ENCODE data around the gene RAB12.

The RAB12 gene

DNA sequence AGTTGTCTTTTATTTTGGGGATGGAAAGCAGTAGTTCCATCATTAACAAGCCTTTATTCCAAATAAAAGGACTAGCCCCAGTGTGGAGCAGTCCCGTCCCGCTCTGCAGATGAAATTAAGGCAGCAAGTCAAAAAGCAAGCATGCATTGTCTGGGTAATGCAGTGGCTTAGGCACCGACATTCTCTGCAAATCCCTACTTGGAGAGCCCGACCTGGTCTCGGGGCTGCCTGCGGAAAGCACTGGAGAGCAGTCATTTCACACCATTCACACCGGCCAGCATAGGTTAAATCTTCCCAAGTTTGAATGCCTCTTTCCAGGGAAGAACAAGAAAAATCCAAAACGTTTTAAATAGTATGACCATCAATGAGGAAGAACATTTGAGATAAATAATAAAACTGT, 24.4 kb upstream of the RAB12 start:
- no peak for DNase-seq (ENCODE audit: extremely low read depth, low read depth)
- no peak overlapping the region for H3K4me3 ChIP-seq (replicated peaks; ENCODE audit: low read depth, low read length)
- TF ChIP-seq CTCF (IDR thresholded peaks at IDR 0.05; ENCODE audit: low read depth, low read length, missing control alignments): no peak

DNA sequence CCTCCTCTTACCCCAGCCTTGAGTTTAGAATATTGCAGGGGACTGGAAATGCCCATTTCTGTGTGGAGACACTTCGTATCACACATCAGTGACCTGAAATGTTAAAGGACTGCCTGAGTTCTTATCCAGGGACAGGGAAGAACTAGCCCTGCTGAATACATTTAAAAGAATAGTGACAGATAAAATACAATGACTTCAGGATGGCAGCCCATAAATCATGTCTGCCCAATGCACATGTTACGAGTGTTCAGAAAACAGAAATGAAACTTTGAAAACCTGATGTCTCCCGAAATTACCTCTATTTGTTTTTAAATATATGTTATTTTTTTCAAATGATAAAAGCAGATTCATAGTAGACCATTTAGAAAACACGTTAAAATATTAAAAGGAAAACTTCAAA, 22.3 kb upstream of the RAB12 start:
- DNase-seq (ENCODE audit: extremely low read depth, low read depth): no peak
- no peak overlapping the region for H3K4me3 ChIP-seq (replicated peaks; ENCODE audit: low read depth, low read length)
- no peak for TF ChIP-seq CTCF (IDR thresholded peaks at IDR 0.05; ENCODE audit: low read depth, low read length, missing control alignments)

- no peak overlapping the region for H3K4me3 ChIP-seq (replicated peaks; ENCODE audit: low read depth, low read length)
- no peak for DNase-seq (ENCODE audit: extremely low read depth, low read depth)
- TF ChIP-seq CTCF (IDR thresholded peaks at IDR 0.05; ENCODE audit: low read depth, low read length, missing control alignments): no peak
These were observed 13.8 kb upstream of the RAB12 start for GRCh38 chr18:8595445-8595844.

- no peak for TF ChIP-seq CTCF (IDR thresholded peaks at IDR 0.05; ENCODE audit: low read depth, low read length, missing control alignments)
- no peak for DNase-seq (ENCODE audit: extremely low read depth, low read depth)
- no peak overlapping the region for H3K4me3 ChIP-seq (replicated peaks; ENCODE audit: low read depth, low read length)
These were observed 7.8 kb upstream of the RAB12 start for GRCh38 chr18:8601277-8602032.

DNA sequence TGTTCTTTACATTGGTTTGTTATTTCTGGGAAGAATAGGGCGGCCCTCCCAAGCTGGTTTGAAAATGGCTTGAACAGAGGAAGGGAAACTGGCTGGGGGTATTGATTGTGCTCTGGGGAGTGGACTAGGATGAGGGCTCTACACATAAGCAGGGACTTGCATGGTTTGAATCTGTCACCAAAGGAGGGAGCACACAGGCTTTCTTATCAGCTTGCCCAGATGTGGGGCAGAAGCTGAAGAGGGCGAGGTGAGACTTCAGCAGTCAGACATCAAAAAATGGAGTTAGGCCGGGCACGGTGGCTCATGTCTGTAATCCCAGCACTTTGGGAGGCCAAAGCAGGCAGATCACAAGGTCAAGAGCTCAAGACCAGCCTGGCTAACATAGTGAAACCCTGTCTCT, 7.2 kb upstream of the RAB12 start:
- no peak for TF ChIP-seq CTCF (IDR thresholded peaks at IDR 0.05; ENCODE audit: low read depth, low read length, missing control alignments)
- DNase-seq (ENCODE audit: extremely low read depth, low read depth): no peak

GRCh38 chr18:8602557-8602956, 6.7 kb upstream of the RAB12 start:
- no peak overlapping the region for H3K4me3 ChIP-seq (replicated peaks; ENCODE audit: low read depth, low read length)
- no peak for DNase-seq (ENCODE audit: extremely low read depth, low read depth)
- TF ChIP-seq CTCF (IDR thresholded peaks at IDR 0.05; ENCODE audit: low read depth, low read length, missing control alignments): no peak

More for the DNA sequence above, 7.2 kb upstream of the RAB12 start:
- H3K4me3 ChIP-seq (replicated peaks; ENCODE audit: low read depth, low read length): no peak overlapping the region

All from HFF-Myc (cell line).